IMR-90 (cell line): ENCODE measurements around the gene LAMTOR4. TPM values are rescaled to one million over a fixed set of nuclear protein-coding genes. Genes with fewer than 3 reads are reported as not detected.

Experiments used
- ATAC-seq: fragments of 200-7000 bp; cut with Tn5 transposase; 2 replicates; pipeline ENCODE4 v1.9.1; 2020; ENCODE audit warnings: low read depth, mild to moderate bottlenecking, moderate library complexity
- BruUV-seq: library from RNA; stranded (reverse); fragments of 400-500 nt; replicated peaks from 2 replicates; lab custom pipeline; 2021; lab: Mats Ljungman, UMichigan
- CTCF ChIA-PET: fragments of 300-600 bp; formaldehyde crosslinking; extraction: SDS; loops from one replicate; lab custom pipeline; 2021; ENCODE audit warnings: antibody characterized with exemption; lab: Yijun Ruan, JAX
- POLR2A ChIA-PET: fragments of 300-600 bp; sonication (Branson Sonifier 250); formaldehyde crosslinking; loops from one replicate; lab custom pipeline; 2022; ENCODE audit warnings: antibody characterized with exemption; ENCODE audit not compliant: unreplicated experiment; lab: Charles Lee
- DNase-seq: peaks from one replicate; pipeline ENCODE4 v3.0.0; 2013
- H2AFZ ChIP-seq: replicated peaks from 2 replicates; pipeline ENCODE3; 2013; ENCODE audit warnings: low read length, mild to moderate bottlenecking; ENCODE audit not compliant: poor library complexity
- H2AK5ac ChIP-seq: 2 replicates; pipeline ENCODE4 v1.6.1; 2013; ENCODE audit warnings: low read depth, low read length, inconsistent platforms
- H2AK9ac ChIP-seq: replicated peaks from 2 replicates; pipeline ENCODE3; 2013; ENCODE audit warnings: mild to moderate bottlenecking, low read depth, low read length, moderate library complexity; ENCODE audit not compliant: poor library complexity
- H2BK120ac ChIP-seq: 2 replicates; pipeline ENCODE4 v1.6.1; 2013; ENCODE audit warnings: low read depth, low read length, inconsistent platforms
- H2BK15ac ChIP-seq: 3 replicates; pipeline ENCODE4 v1.6.1; 2013; ENCODE audit warnings: low read depth, low read length, inconsistent platforms
- H2BK20ac ChIP-seq: 2 replicates; pipeline ENCODE4 v1.6.1; 2013; ENCODE audit warnings: low read depth, mild to moderate bottlenecking, inconsistent platforms, low read length, moderate library complexity
- H2BK5ac ChIP-seq: 2 replicates; pipeline ENCODE4 v1.6.1; 2013; ENCODE audit warnings: mild to moderate bottlenecking, low read depth, low read length, inconsistent platforms; ENCODE audit not compliant: poor library complexity, severe bottlenecking
- H3K14ac ChIP-seq: replicated peaks from 2 replicates; pipeline ENCODE4 v1.6.1; 2013; ENCODE audit warnings: low read depth, low read length, inconsistent platforms
- H3K18ac ChIP-seq: 2 replicates; pipeline ENCODE4 v1.6.1; 2013; ENCODE audit warnings: low read depth, low read length, control low read depth
- H3K23ac ChIP-seq: 2 replicates; pipeline ENCODE4 v1.6.1; 2013; ENCODE audit warnings: low read depth, low read length, inconsistent platforms
- H3K27ac ChIP-seq: 2 replicates; pipeline ENCODE4 v1.5.1; 2013; ENCODE audit warnings: mild to moderate bottlenecking, control low read depth, low read length; ENCODE audit not compliant: insufficient read depth
- H3K27me3 ChIP-seq: 2 replicates; pipeline ENCODE4 v1.6.1; 2013; ENCODE audit warnings: low read length; ENCODE audit not compliant: control insufficient read depth, insufficient read depth
- H3K36me3 ChIP-seq: 2 replicates; pipeline ENCODE4 v1.6.1; 2013; ENCODE audit warnings: low read length, mixed read lengths; ENCODE audit not compliant: control insufficient read depth, insufficient read depth
- H3K4ac ChIP-seq: 2 replicates; pipeline ENCODE4 v1.6.1; 2013; ENCODE audit warnings: low read depth, low read length, inconsistent platforms
- H3K4me1 ChIP-seq: 2 replicates; pipeline ENCODE4 v1.6.1; 2013; ENCODE audit warnings: low read length, mixed read lengths; ENCODE audit not compliant: control insufficient read depth, insufficient read depth
- H3K4me2 ChIP-seq: 2 replicates; pipeline ENCODE4 v1.6.1; 2013; ENCODE audit warnings: low read depth, mild to moderate bottlenecking, control low read depth, low read length, moderate library complexity
- H3K4me3 ChIP-seq: 2 replicates; pipeline ENCODE4 v1.5.1; 2013; ENCODE audit warnings: low read depth, mild to moderate bottlenecking, control low read depth, low read length, moderate library complexity; ENCODE audit not compliant: insufficient read depth
- H3K56ac ChIP-seq: 2 replicates; pipeline ENCODE4 v1.6.1; 2013; ENCODE audit warnings: low read length, inconsistent platforms; ENCODE audit not compliant: insufficient read depth; ENCODE audit errors: extremely low read depth
- H3K79me1 ChIP-seq, 2 experiments: 2 replicates each; pipeline ENCODE4 v1.6.1; 2013; ENCODE audit warnings: low read length in 2 of 2, inconsistent platforms in 1 of 2, low read depth in 1 of 2
- H3K9ac ChIP-seq: 2 replicates; pipeline ENCODE4 v1.6.1; 2013; ENCODE audit warnings: low read depth, low read length, control low read depth
- H3K9me1 ChIP-seq: 2 replicates; pipeline ENCODE4 v1.6.1; 2013; ENCODE audit warnings: low read length, inconsistent platforms; ENCODE audit not compliant: insufficient read depth
- H3K9me3 ChIP-seq: 2 replicates; pipeline ENCODE4 v1.6.1; 2013; ENCODE audit warnings: low read length; ENCODE audit not compliant: control insufficient read depth, insufficient read depth
- H4K20me1 ChIP-seq: 2 replicates; pipeline ENCODE4 v1.6.1; 2013; ENCODE audit warnings: low read length, inconsistent platforms; ENCODE audit not compliant: insufficient read depth
- H4K5ac ChIP-seq: 2 replicates; pipeline ENCODE4 v1.6.1; 2013; ENCODE audit warnings: mild to moderate bottlenecking, low read depth, low read length, control low read depth
- H4K8ac ChIP-seq, 2 experiments: 2 replicates each; pipeline ENCODE4 v1.6.1; 2013; ENCODE audit warnings: low read depth in 2 of 2, low read length in 2 of 2, control low read depth in 1 of 2, inconsistent platforms in 1 of 2
- H4K91ac ChIP-seq: 2 replicates; pipeline ENCODE4 v1.6.1; 2013; ENCODE audit warnings: low read depth, low read length, inconsistent platforms; ENCODE audit not compliant: insufficient read depth
- CHD1 ChIP-seq: IDR thresholded peaks from 2 replicates; pipeline ENCODE4 v1.6.1; 2012; ENCODE audit warnings: low read depth, low read length, improper control_type of control experiment
- FOS ChIP-seq: fragments of 150-350 bp; IDR thresholded peaks from 2 replicates; pipeline ENCODE4 v1.6.1; 2016; ENCODE audit warnings: low read depth, low read length
- MAZ ChIP-seq: IDR thresholded peaks from 2 replicates; pipeline ENCODE4 v1.6.1; 2012; ENCODE audit warnings: low read depth, mild to moderate bottlenecking, low read length, improper control_type of control experiment, moderate library complexity, borderline replicate concordance
- MXI1 ChIP-seq: IDR thresholded peaks from 2 replicates; pipeline ENCODE4 v1.6.1; 2012; ENCODE audit warnings: low read depth, mild to moderate bottlenecking, low read length, moderate library complexity, borderline replicate concordance
- NFE2L2 ChIP-seq: fragments of 150-350 bp; IDR thresholded peaks from 2 replicates; pipeline ENCODE4 v1.6.1; 2016; ENCODE audit warnings: low read depth, mild to moderate bottlenecking, low read length
- POLR2A ChIP-seq: IDR thresholded peaks from 2 replicates; pipeline ENCODE4 v1.6.1; 2012; ENCODE audit warnings: mild to moderate bottlenecking, low read depth, low read length
- RCOR1 ChIP-seq: IDR thresholded peaks from 2 replicates; pipeline ENCODE4 v1.6.1; 2012; ENCODE audit warnings: mild to moderate bottlenecking, low read length, improper control_type of control experiment; ENCODE audit not compliant: insufficient replicate concordance
- RFX5 ChIP-seq: IDR thresholded peaks from 2 replicates; pipeline ENCODE4 v1.8.0; 2012; ENCODE audit warnings: low read depth, mild to moderate bottlenecking, low read length, moderate library complexity
- WGBS, 2 experiments: methylation state at CpG; one replicate each; pipeline versions ENCODE4 v1.1.5 to v1.1.7; 2013; ENCODE audit warnings: missing lambda C conversion rate in 2 of 2; ENCODE audit not compliant: insufficient read length in 1 of 2; ENCODE audit errors: extremely low coverage in 2 of 2; 5-methylcytosine and 5-hydroxymethylcytosine counted together
- dilution Hi-C: fragments of 300-500 bp; cut with HindIII; formaldehyde crosslinking; loops from one replicate; pipeline ENCODE4 v1.14.3; 2018; ENCODE audit warnings: low sequenced_read_pairs; ENCODE audit not compliant: unreplicated experiment
- in situ Hi-C: fragments of 300-500 bp; cut with MboI; formaldehyde crosslinking; loops from 3 replicates; pipeline ENCODE4 v1.14.3; 2019; ENCODE audit warnings: low sequenced_read_pairs, inconsistent platforms, mixed read lengths
- intact Hi-C: fragments of 100-400 bp; cut with micrococcal nuclease; formaldehyde crosslinking; loops from 2 replicates; pipeline ENCODE4 v1.10.0; 2022
- polyA plus RNA-seq, 3 experiments: library from polyadenylated mRNA; depleted of rRNA; stranded (reverse); fragments of >200 nt; gene quantifications; 2 replicates each; pipeline ENCODE4 v1.2.3, GENCODE V29; 2012; ENCODE audit warnings: low replicate concordance in 1 of 3
- total RNA-seq: library from RNA; depleted of rRNA; stranded (reverse); fragments of >200 nt; gene quantifications from 2 replicates; pipeline ENCODE4 v1.2.3, GENCODE V29; 2012
- TF ChIP-seq, protein P1 (sequence below): fragments of 150-350 bp; IDR thresholded peaks from 2 replicates; pipeline ENCODE4 v1.6.1; 2016; ENCODE audit warnings: low read depth, mild to moderate bottlenecking, low read length, moderate library complexity, borderline replicate concordance
- TF ChIP-seq, protein P2 (sequence below): conservative IDR thresholded peaks from 2 replicates; pipeline ENCODE4 v1.5.1; 2012; ENCODE audit warnings: mild to moderate bottlenecking, low read depth, low read length, improper control_type of control experiment
- TF ChIP-seq, protein P3 (sequence below): fragments of 150-350 bp; IDR thresholded peaks from 2 replicates; pipeline ENCODE4 v1.6.1; 2017; ENCODE audit warnings: mild to moderate bottlenecking, antibody characterized with exemption, low read length, low read depth

Gene LAMTOR4
- total and polyA plus RNA-seq, 2 of the 4 experiments (the other 2 are of a cell fraction): 134 to 268 TPM

DNA sequence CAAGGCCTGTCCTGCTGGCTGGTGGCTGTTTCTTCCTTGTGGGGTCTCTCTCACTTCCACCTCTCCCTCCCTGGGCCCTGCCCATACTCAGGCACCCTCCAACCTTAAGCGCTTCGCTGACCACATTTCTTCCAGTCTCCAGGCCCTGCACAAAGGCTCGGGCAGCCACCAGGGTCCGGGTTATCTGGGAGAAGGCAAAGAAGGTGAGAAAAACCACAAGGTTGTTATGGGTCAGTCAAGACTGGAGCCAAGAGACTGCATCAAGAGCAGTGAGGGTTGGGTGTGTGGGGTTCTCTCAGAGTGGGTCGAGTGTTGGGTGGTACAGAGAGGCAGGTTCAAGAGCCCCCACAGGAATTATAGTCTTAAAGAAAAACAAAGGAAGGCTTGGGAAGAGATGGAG is 25.9 kb downstream of the LAMTOR4 start:
- H3K4me3 ChIP-seq: no peak overlapping the region
- H3K27me3 ChIP-seq: no peaks in the 10 kb centered on the region
- H2AFZ ChIP-seq: no peak overlapping the region
- H3K56ac ChIP-seq: no peak overlapping the region
- no peak overlapping the region for H3K23ac ChIP-seq
- no peak overlapping the region for H3K9ac ChIP-seq
- 83% methylated on average over 1 of the region's 5 CpGs; no CpG with 5 or more reads in 1 of the 2 experiments for WGBS, 2 experiments
- no peaks in the 10 kb centered on the region for H3K9me1 ChIP-seq
- H2BK120ac ChIP-seq: no peak overlapping the region
- CTCF ChIA-PET: no interaction called here
- H3K4ac ChIP-seq: no peak overlapping the region
- H3K18ac ChIP-seq: no peak overlapping the region
- dilution Hi-C loops (no loop called here), intact Hi-C loops (no loop called here), in situ Hi-C loops (no loop called here)
- H2BK15ac ChIP-seq: no peak overlapping the region
- DNase-seq: no peak
- H3K79me1 ChIP-seq: peaks cover 16 to 22% of the 10 kb centered on the region in 2 experiments
- no peaks in the 10 kb centered on the region for H3K9me3 ChIP-seq
- H4K5ac ChIP-seq: no peak overlapping the region
- no peak overlapping the region for H2AK9ac ChIP-seq
- H3K27ac ChIP-seq: no peak overlapping the region
- H4K8ac ChIP-seq: no peak overlapping the region
- no peak overlapping the region for H3K14ac ChIP-seq
- no peak overlapping the region for H3K4me2 ChIP-seq
- H3K4me1 ChIP-seq: peaks cover 5% of the 10 kb centered on the region
- H2BK20ac ChIP-seq: no peak overlapping the region
- H3K36me3 ChIP-seq: peaks cover 13% of the 10 kb centered on the region
- ATAC-seq: no peak
- no TSS peak for BruUV-seq
- no peak overlapping the region for H2BK5ac ChIP-seq
- POLR2A ChIA-PET: no interaction called here
- H4K20me1 ChIP-seq: no peaks in the 10 kb centered on the region
- no peak overlapping the region for H2AK5ac ChIP-seq
- TF ChIP-seq RFX5 (no peak), NFE2L2 (no peak), MAZ (no peak), FOS (no peak), POLR2A (no peak), RCOR1 (no peak), MXI1 (no peak), CHD1 (no peak)
- TF ChIP-seq, protein P1, sequence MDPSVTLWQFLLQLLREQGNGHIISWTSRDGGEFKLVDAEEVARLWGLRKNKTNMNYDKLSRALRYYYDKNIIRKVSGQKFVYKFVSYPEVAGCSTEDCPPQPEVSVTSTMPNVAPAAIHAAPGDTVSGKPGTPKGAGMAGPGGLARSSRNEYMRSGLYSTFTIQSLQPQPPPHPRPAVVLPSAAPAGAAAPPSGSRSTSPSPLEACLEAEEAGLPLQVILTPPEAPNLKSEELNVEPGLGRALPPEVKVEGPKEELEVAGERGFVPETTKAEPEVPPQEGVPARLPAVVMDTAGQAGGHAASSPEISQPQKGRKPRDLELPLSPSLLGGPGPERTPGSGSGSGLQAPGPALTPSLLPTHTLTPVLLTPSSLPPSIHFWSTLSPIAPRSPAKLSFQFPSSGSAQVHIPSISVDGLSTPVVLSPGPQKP: no peak
- TF ChIP-seq, protein P2, sequence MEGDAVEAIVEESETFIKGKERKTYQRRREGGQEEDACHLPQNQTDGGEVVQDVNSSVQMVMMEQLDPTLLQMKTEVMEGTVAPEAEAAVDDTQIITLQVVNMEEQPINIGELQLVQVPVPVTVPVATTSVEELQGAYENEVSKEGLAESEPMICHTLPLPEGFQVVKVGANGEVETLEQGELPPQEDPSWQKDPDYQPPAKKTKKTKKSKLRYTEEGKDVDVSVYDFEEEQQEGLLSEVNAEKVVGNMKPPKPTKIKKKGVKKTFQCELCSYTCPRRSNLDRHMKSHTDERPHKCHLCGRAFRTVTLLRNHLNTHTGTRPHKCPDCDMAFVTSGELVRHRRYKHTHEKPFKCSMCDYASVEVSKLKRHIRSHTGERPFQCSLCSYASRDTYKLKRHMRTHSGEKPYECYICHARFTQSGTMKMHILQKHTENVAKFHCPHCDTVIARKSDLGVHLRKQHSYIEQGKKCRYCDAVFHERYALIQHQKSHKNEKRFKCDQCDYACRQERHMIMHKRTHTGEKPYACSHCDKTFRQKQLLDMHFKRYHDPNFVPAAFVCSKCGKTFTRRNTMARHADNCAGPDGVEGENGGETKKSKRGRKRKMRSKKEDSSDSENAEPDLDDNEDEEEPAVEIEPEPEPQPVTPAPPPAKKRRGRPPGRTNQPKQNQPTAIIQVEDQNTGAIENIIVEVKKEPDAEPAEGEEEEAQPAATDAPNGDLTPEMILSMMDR: no peak
- TF ChIP-seq, protein P3, sequence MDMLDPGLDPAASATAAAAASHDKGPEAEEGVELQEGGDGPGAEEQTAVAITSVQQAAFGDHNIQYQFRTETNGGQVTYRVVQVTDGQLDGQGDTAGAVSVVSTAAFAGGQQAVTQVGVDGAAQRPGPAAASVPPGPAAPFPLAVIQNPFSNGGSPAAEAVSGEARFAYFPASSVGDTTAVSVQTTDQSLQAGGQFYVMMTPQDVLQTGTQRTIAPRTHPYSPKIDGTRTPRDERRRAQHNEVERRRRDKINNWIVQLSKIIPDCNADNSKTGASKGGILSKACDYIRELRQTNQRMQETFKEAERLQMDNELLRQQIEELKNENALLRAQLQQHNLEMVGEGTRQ: no peak
- no peak overlapping the region for H4K91ac ChIP-seq
